Panc1 (cell line): ENCODE results near the gene FAM53A. TPM values are rescaled to one million over a fixed set of nuclear protein-coding genes. Genes with fewer than 3 reads are reported as not detected.

Source experiments
- ATAC-seq: fragments of 200-7000 bp; cut with Tn5 transposase; 2 replicates; pipeline ENCODE4 v1.9.1; 2020; ENCODE audit warnings: mild to moderate bottlenecking, moderate library complexity
- BruUV-seq: library from RNA; stranded (reverse); fragments of 400-500 nt; replicated peaks from 2 replicates; lab custom pipeline; 2021; lab: Mats Ljungman, UMichigan
- CTCF ChIA-PET: fragments of 300-600 bp; sonication (Branson Sonifier 250); formaldehyde crosslinking; loops from one replicate; lab custom pipeline; 2022; ENCODE audit warnings: antibody characterized with exemption; lab: Charles Lee
- POLR2A ChIA-PET: fragments of 300-600 bp; sonication (Branson Sonifier 250); formaldehyde crosslinking; loops from one replicate; lab custom pipeline; 2022; ENCODE audit warnings: antibody characterized with exemption; lab: Charles Lee
- DNase-seq: peaks from one replicate; pipeline ENCODE4 v3.0.0-alpha.2; 2010; ENCODE audit warnings: low read depth, low spot score
- H3K27ac ChIP-seq: 2 replicates; pipeline ENCODE4 v1.5.1; 2011; ENCODE audit warnings: mild to moderate bottlenecking, low read length, inconsistent platforms
- H3K27me3 ChIP-seq: fragments of 200-500 bp; sonication (Bioruptor generic); 2 replicates; pipeline ENCODE4 v1.6.0; 2014; ENCODE audit warnings: low read length, inconsistent platforms; ENCODE audit not compliant: control insufficient read depth, insufficient read depth
- H3K36me3 ChIP-seq: fragments of 200-500 bp; sonication (Bioruptor generic); 2 replicates; pipeline ENCODE4 v1.5.1; 2014; ENCODE audit warnings: inconsistent platforms, mild to moderate bottlenecking, low read length, moderate library complexity; ENCODE audit not compliant: control insufficient read depth, insufficient read depth
- H3K4me1 ChIP-seq: 2 replicates; pipeline ENCODE4 v1.5.1; 2011; ENCODE audit warnings: inconsistent platforms, mild to moderate bottlenecking, low read length, moderate library complexity; ENCODE audit not compliant: control insufficient read depth, insufficient read depth
- H3K4me3 ChIP-seq, 2 experiments: 2 replicates each; pipeline ENCODE4 v1.5.1; 2011 to 2012; ENCODE audit warnings: low read depth in 2 of 2, low read length in 2 of 2, mild to moderate bottlenecking in 2 of 2, inconsistent platforms in 1 of 2, moderate library complexity in 1 of 2
- H3K9me3 ChIP-seq: fragments of 200-500 bp; sonication (Bioruptor generic); 2 replicates; pipeline ENCODE4 v1.5.1; 2014; ENCODE audit warnings: low read depth, mild to moderate bottlenecking, inconsistent platforms, low read length, moderate library complexity; ENCODE audit not compliant: control insufficient read depth, insufficient read depth
- CTCF ChIP-seq: fragments of 450-650 bp; IDR thresholded peaks from 2 replicates; pipeline ENCODE4 v1.5.1; 2017; ENCODE audit warnings: mild to moderate bottlenecking
- POLR2AphosphoS5 ChIP-seq: IDR thresholded peaks from 2 replicates; pipeline ENCODE4 v1.6.1; 2012; ENCODE audit warnings: mild to moderate bottlenecking, low read depth, low read length, moderate library complexity
- REST ChIP-seq, 2 experiments: IDR thresholded peaks; 2 replicates each; pipeline ENCODE4 v1.6.1; 2011 to 2012; ENCODE audit warnings: low read depth in 2 of 2, control low read depth in 1 of 2, low read length in 1 of 2, mild to moderate bottlenecking in 1 of 2, moderate library complexity in 1 of 2; ENCODE audit not compliant: insufficient read depth in 1 of 2
- SIN3A ChIP-seq: IDR thresholded peaks from 2 replicates; pipeline ENCODE4 v1.6.1; 2012; ENCODE audit warnings: low read depth, mild to moderate bottlenecking, low read length, moderate library complexity, borderline replicate concordance; ENCODE audit not compliant: insufficient read depth
- TCF7L2 ChIP-seq: IDR thresholded peaks from 2 replicates; pipeline ENCODE4 v1.6.1; 2011; ENCODE audit warnings: mild to moderate bottlenecking, low read depth, low read length, inconsistent platforms
- in situ Hi-C: cut with HindIII; loops from 2 replicates; pipeline ENCODE4 v1.10.0; 2016; ENCODE audit warnings: low sequenced_read_pairs, low pct_unique_long_range_greater_than_20kb
- intact Hi-C: fragments of 100-400 bp; cut with micrococcal nuclease; formaldehyde crosslinking; loops from one replicate; pipeline ENCODE4 v1.10.0; 2022; ENCODE audit not compliant: unreplicated experiment
- total RNA-seq: library from RNA; stranded (reverse); gene quantifications from one replicate; pipeline ENCODE4 v1.2.1, GENCODE V29; 2021; ENCODE audit not compliant: unreplicated experiment

The FAM53A gene
- total RNA-seq, 1 experiment from 2014 or later: 7.0 TPM

DNA sequence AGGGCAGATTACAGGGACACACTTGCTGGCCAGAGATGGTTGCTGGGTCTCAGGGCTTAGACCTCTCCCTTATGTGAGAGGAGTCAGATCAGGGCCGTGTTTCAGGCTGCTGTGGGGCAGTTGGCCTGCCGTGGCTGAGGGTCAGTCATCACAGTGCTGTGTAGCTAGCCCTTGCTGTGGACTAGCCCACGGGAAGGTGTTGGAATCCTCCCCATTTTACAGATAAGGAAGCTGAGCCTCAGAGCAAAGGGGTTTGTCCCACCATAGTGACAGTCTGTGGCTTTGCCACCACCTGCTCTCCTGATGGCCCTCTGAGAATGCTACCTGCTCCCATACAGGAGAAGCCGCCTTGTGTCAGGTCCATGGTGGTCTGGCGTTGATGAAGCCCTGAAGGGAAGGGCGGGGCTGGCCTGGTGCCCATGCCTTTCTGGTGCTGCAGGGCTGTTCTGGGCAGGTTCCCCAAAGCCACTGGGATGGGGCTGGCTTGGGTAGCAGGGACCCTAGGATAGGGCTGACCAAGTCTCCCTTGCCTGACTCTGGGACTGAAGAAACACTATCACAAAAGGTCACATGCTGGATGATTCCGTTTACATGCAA, 2.4 kb upstream of the FAM53A start:
- DNase-seq: no peak
- H3K4me3 ChIP-seq: no peak overlapping the region
- in situ Hi-C loops (no loop called here), intact Hi-C loops (no loop called here)
- no TSS peak for BruUV-seq
- ATAC-seq: no peak
- TF ChIP-seq REST (IDR thresholded peaks at IDR 0.05; ENCODE audit: insufficient read depth in 1 of 2, low read depth in 2 of 2, low read length in 1 of 2) (no peak), TCF7L2 (no peak), SIN3A (no peak), CTCF (no peak), POLR2AphosphoS5 (no peak)
- CTCF ChIA-PET: no interaction called here
- peaks cover 15% of the 10 kb centered on the region for H3K4me1 ChIP-seq
- POLR2A ChIA-PET: no interaction called here
- no peaks in the 10 kb centered on the region for H3K27me3 ChIP-seq
- H3K36me3 ChIP-seq: no peaks in the 10 kb centered on the region; the same call in none of the 2 replicates
- H3K27ac ChIP-seq: peak overlapping the region; percentile 29; the same call in 1 of the 2 replicates
- H3K9me3 ChIP-seq: no peaks in the 10 kb centered on the region

- BruUV-seq: no TSS peak
- Histone ChIP-seq H3K36me3 (no peaks in the 10 kb centered on the region; the same call in none of the 2 replicates), H3K27ac (0 out of 2 replicates have a peak overlapping the region, but pooled peaks have one; percentile 65), H3K4me1 (peaks cover 15% of the 10 kb centered on the region), H3K9me3 (no peaks in the 10 kb centered on the region), H3K4me3 (peak overlapping the region; percentile 50 to 55; a peak in 3 of 4 replicates), H3K27me3 (no peaks in the 10 kb centered on the region)
- TF ChIP-seq TCF7L2 (no peak), CTCF (no peak), POLR2AphosphoS5 (no peak), REST (IDR thresholded peaks at IDR 0.05; ENCODE audit: insufficient read depth in 1 of 2, low read depth in 2 of 2, low read length in 1 of 2) (no peak), SIN3A (no peak)
- in situ Hi-C loops (no loop called here), intact Hi-C loops (no loop called here)
- CTCF ChIA-PET: no interaction called here
- no peak for DNase-seq
- POLR2A ChIA-PET: no interaction called here
- no peak for ATAC-seq
Measured at GRCh38 chr4:1685235-1686150, 1.4 kb upstream of the FAM53A start.
